ENCODE data around the gene WDR88. TPM values are rescaled to one million over a fixed set of nuclear protein-coding genes. Genes with fewer than 3 reads are reported as not detected.

Gene WDR88
- total RNA-seq, 2 donors from 2014 or later: not detected

DNA sequence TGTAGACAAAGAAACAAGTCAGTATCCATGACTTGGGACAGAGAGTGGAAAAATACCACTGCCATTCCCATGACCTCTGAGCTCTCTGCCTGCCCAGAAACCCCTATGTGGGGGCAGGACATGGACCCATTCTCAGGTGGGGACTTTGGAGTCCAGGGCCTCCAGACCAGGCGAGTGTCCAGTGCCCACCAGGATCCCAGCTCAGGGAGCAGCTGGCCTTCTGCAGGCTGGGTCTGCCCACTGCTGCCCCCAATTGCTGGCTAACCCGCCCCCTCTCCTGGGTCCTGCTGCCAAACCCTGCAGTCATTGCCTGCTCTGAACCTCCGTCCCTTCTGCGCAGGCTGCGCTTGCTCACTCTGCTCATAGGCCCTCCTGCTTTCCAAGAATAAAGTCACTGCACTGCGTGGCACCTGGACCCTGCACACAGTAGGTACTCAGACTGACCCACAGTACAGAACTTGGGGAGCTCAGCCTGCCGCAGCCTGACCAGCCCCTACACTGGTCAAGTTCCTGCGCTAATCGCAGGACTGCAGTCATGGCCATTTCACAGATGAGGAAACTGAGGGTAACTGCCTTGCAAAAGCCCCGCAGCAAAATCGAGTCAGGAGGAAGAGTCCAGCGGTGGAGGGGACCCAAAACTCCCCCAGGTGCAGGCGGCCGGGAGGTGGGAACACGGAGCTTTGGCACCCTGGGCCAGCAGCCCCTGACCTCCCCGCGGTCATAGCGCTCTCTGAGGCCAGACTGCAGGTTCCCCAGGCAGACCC lies 93.0 kb downstream of the WDR88 start:
- ATAC-seq: no peak
- peaks cover 0 to 17% (median 0%) of the 10 kb centered on the region in 3 donors for H3K9me3 ChIP-seq
- peaks cover 0 to 32% of the 10 kb centered on the region in 2 donors for H3K27me3 ChIP-seq
- 52 to 60% methylated on average over 3 to 18 of the region's 18 CpGs for WGBS, 2 donors
- peaks cover 14% of the 10 kb centered on the region for H3K4me1 ChIP-seq
- intact Hi-C loops (cut with DNase I): no loop called here
- TF ChIP-seq, protein P1, sequence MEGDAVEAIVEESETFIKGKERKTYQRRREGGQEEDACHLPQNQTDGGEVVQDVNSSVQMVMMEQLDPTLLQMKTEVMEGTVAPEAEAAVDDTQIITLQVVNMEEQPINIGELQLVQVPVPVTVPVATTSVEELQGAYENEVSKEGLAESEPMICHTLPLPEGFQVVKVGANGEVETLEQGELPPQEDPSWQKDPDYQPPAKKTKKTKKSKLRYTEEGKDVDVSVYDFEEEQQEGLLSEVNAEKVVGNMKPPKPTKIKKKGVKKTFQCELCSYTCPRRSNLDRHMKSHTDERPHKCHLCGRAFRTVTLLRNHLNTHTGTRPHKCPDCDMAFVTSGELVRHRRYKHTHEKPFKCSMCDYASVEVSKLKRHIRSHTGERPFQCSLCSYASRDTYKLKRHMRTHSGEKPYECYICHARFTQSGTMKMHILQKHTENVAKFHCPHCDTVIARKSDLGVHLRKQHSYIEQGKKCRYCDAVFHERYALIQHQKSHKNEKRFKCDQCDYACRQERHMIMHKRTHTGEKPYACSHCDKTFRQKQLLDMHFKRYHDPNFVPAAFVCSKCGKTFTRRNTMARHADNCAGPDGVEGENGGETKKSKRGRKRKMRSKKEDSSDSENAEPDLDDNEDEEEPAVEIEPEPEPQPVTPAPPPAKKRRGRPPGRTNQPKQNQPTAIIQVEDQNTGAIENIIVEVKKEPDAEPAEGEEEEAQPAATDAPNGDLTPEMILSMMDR (IDR thresholded peaks at IDR 0.05): no peak
- TF ChIP-seq POLR2A (IDR thresholded peaks at IDR 0.05): no peak
- DNase-seq: no peak
- no peaks in the 10 kb centered on the region for H3K36me3 ChIP-seq (replicated peaks in 1 of 2; ENCODE audit: insufficient read depth in 1 of 2, low read depth in 2 of 2)
- no peak overlapping the region for H3K27ac ChIP-seq
- no peak overlapping the region for H3K4me3 ChIP-seq

Other genes starting within 250 kb of the WDR88 start
- gene CEP89, start 160.2 kb upstream of the WDR88 start, total RNA-seq: 1 to 10 TPM; 7.8 to 8.6 TPM
- gene FAAP24, start 159.9 kb upstream of the WDR88 start, total RNA-seq: 1 to 10 TPM in 1 of 2 donors, not detected in 1; 4.9 TPM
- gene RHPN2, start 67.2 kb upstream of the WDR88 start, total RNA-seq: 10 to 100 TPM; 11.2 to 54.4 TPM
- 1 to 10 TPM; 6.6 to 7.0 TPM for gene GPATCH1, start 50.9 kb upstream of the WDR88 start, total RNA-seq
- 10 to 100 TPM; 18.1 to 23.3 TPM for gene LRP3, start 62.2 kb downstream of the WDR88 start, total RNA-seq
- gene SLC7A10, start 93.7 kb downstream of the WDR88 start, total RNA-seq: 1 to 10 TPM in 1 of 2 donors, under 1 TPM in 1; 0.78 to 5.3 TPM
- 10 to 100 TPM; 12.5 to 73.2 TPM for gene CEBPA, start 170.4 kb downstream of the WDR88 start, total RNA-seq
- gene CEBPG, start 241.6 kb downstream of the WDR88 start, total RNA-seq: 10 to 100 TPM; 13.2 to 16.3 TPM

All from body of pancreas (tissue), 4 donors.